K562 (cell line): ENCODE results near the gene ADAMTS20. TPM values are rescaled to one million over a fixed set of nuclear protein-coding genes. Genes with fewer than 3 reads are reported as not detected.

ENCODE experiments used
- ATAC-seq: fragments of 200-7000 bp; cut with Tn5 transposase; 3 replicates; pipeline ENCODE4 v1.9.1; 2020; ENCODE audit warnings: moderate library complexity
- BruUV-seq: library from RNA; stranded (reverse); fragments of 400-500 nt; replicated peaks from 2 replicates; lab custom pipeline; 2021; lab: Mats Ljungman, UMichigan
- CTCF ChIA-PET: fragments of 300-600 bp; formaldehyde crosslinking; extraction: SDS; loops from one replicate; lab custom pipeline; 2021; ENCODE audit warnings: low intra/inter-chr PET ratio; lab: Yijun Ruan, JAX
- POLR2A ChIA-PET: fragments of 300-600, 350-650 bp; sonication (Branson Sonifier 250); formaldehyde crosslinking; extraction: SDS; loops from one replicate; lab custom pipeline; 2021; ENCODE audit warnings: antibody characterized with exemption, inconsistent platforms; lab: Yijun Ruan, JAX
- DNase-seq, 4 experiments: peaks; one replicate each; pipeline versions ENCODE4 v3.0.0 to v3.0.0-alpha.2; 2011 to 2018; ENCODE audit warnings: low spot score in 3 of 4, mixed read lengths in 3 of 4; ENCODE audit errors: extremely low read depth in 1 of 4
- FAIRE-seq: peaks from 2 replicates; lab custom pipeline; 2011; peaks lifted over from hg19 to GRCh38; lab: Jason Lieb, UNC
- H2AFZ ChIP-seq: 2 replicates; pipeline ENCODE4 v1.6.0; 2011; ENCODE audit warnings: low read depth, low read length, control low read depth, inconsistent platforms
- H3K27ac ChIP-seq: fragments of 200-600 bp; 3 replicates; pipeline ENCODE4 v1.8.0; 2011; ENCODE audit warnings: low read depth, mild to moderate bottlenecking, control low read depth, inconsistent platforms, low read length, moderate library complexity, mixed read lengths; ENCODE audit errors: extremely low read depth
- H3K27me3 ChIP-seq, 2 experiments: fragments of 300-600 bp in 1 of 2; 2 replicates in 1 of 2; 3 replicates in 1 of 2; pipeline versions ENCODE4 v1.6.0 to v1.8.0; 2011; ENCODE audit warnings: inconsistent platforms in 2 of 2, low read length in 2 of 2, mild to moderate bottlenecking in 1 of 2, mixed read lengths in 1 of 2, moderate library complexity in 1 of 2; ENCODE audit not compliant: control insufficient read depth in 2 of 2, insufficient read depth in 2 of 2
- H3K36me3 ChIP-seq: fragments of 300-600 bp; 3 replicates; pipeline ENCODE4 v1.8.0; 2011; ENCODE audit warnings: mild to moderate bottlenecking, low read length, inconsistent platforms; ENCODE audit not compliant: control insufficient read depth, insufficient read depth
- H3K4me1 ChIP-seq, 2 experiments: fragments of 200-600 bp in 1 of 2; replicated peaks in 1 of 2; 2 replicates in 1 of 2; 3 replicates in 1 of 2; pipeline versions ENCODE4 v1.5.1 to v1.8.0; 2011; ENCODE audit warnings: inconsistent platforms in 2 of 2, low read length in 2 of 2, mild to moderate bottlenecking in 1 of 2, mixed read lengths in 1 of 2, moderate library complexity in 1 of 2; ENCODE audit not compliant: control insufficient read depth in 2 of 2, insufficient read depth in 2 of 2
- H3K4me2 ChIP-seq: 2 replicates; pipeline ENCODE4 v1.6.1; 2011; ENCODE audit warnings: low read length, control low read depth, inconsistent platforms, mixed read lengths; ENCODE audit not compliant: insufficient read depth
- H3K4me3 ChIP-seq: fragments of 200-600 bp; sonication (generic), shearing (Covaris generic); 2 replicates; pipeline ENCODE4 v1.5.1; 2016; ENCODE audit warnings: control low read depth, inconsistent platforms
- H3K79me2 ChIP-seq: fragments of 200-600 bp; 3 replicates; pipeline ENCODE4 v1.8.0; 2011; ENCODE audit warnings: low read length, inconsistent platforms; ENCODE audit not compliant: control insufficient read depth, insufficient read depth
- H3K9ac ChIP-seq, 2 experiments: 2 replicates each; pipeline versions ENCODE4 v1.6.0 to v1.6.1; 2011; ENCODE audit warnings: low read depth in 2 of 2, low read length in 2 of 2, control low read depth in 1 of 2, inconsistent platforms in 1 of 2, mild to moderate bottlenecking in 1 of 2, mixed read lengths in 1 of 2; ENCODE audit not compliant: insufficient read depth in 1 of 2
- H3K9me1 ChIP-seq: one replicate; pipeline ENCODE4 v1.6.0; 2011; ENCODE audit warnings: inconsistent platforms, mild to moderate bottlenecking, low read length, moderate library complexity; ENCODE audit not compliant: control insufficient read depth, insufficient read depth
- H3K9me3 ChIP-seq: replicated peaks from 2 replicates; pipeline ENCODE4 v1.5.1; 2011; ENCODE audit warnings: low read depth, low read length, inconsistent platforms; ENCODE audit not compliant: control insufficient read depth, insufficient read depth
- H4K20me1 ChIP-seq: replicated peaks from 2 replicates; pipeline ENCODE4 v1.6.1; 2011; ENCODE audit warnings: low read length, inconsistent platforms, mixed read lengths; ENCODE audit not compliant: control insufficient read depth, insufficient read depth
- ADNP ChIP-seq: fragments of 200-800 bp; sonication (Bioruptor generic); IDR thresholded peaks from 2 replicates; pipeline ENCODE4 v1.6.1; 2016; ENCODE audit warnings: missing genetic modification characterization, missing compliant biosample characterization
- BCOR ChIP-seq: fragments of 450-650 bp; IDR thresholded peaks from 2 replicates; pipeline ENCODE4 v1.6.1; 2016
- EP300 ChIP-seq: IDR thresholded peaks from 2 replicates; pipeline ENCODE4 v1.6.1; 2012; ENCODE audit warnings: low read length, improper control_type of control experiment
- ERF ChIP-seq: fragments of 450-650 bp; formaldehyde crosslinking; IDR thresholded peaks from 2 replicates; pipeline ENCODE4 v1.4.0; 2020; ENCODE audit warnings: mild to moderate bottlenecking, mixed read lengths
- HIVEP1 ChIP-seq: fragments of 250-450 bp; sonication (Bioruptor Pico); IDR thresholded peaks from 2 replicates; pipeline ENCODE4 v1.4.0; 2020; ENCODE audit warnings: mild to moderate bottlenecking
- IRF1 ChIP-seq: sonication (generic); formaldehyde crosslinking; IDR thresholded peaks from 2 replicates; pipeline ENCODE4 v1.8.0; 2022; ENCODE audit warnings: missing genetic modification reagents, mild to moderate bottlenecking, borderline replicate concordance
- NCOA1 ChIP-seq: fragments of 450-650 bp; IDR thresholded peaks from 2 replicates; pipeline ENCODE4 v1.6.1; 2016; ENCODE audit warnings: low read depth
- NFXL1 ChIP-seq: fragments of 450-650 bp; formaldehyde crosslinking; IDR thresholded peaks from 2 replicates; pipeline ENCODE4 v1.4.0; 2021; ENCODE audit warnings: mild to moderate bottlenecking
- PHB ChIP-seq: fragments of 250-450 bp; sonication (Bioruptor Pico); IDR thresholded peaks from 2 replicates; pipeline ENCODE4 v1.5.0; 2021
- RB1 ChIP-seq: fragments of 450-650 bp; IDR thresholded peaks from 2 replicates; pipeline ENCODE4 v1.6.1; 2017; ENCODE audit warnings: low read depth, mild to moderate bottlenecking
- SRSF1 ChIP-seq: fragments of 200-400 bp; formaldehyde crosslinking; IDR thresholded peaks from 2 replicates; pipeline ENCODE4 v1.6.1; 2017; ENCODE audit warnings: mild to moderate bottlenecking, low read depth, low read length, moderate library complexity
- ZBTB1 ChIP-seq: sonication (generic); formaldehyde crosslinking; IDR thresholded peaks from 2 replicates; pipeline ENCODE4 v1.8.1; 2023; ENCODE audit warnings: missing genetic modification reagents, low read depth, mild to moderate bottlenecking, borderline replicate concordance
- ZNF408 ChIP-seq: fragments of 250-450 bp; sonication (Bioruptor Pico); IDR thresholded peaks from 2 replicates; pipeline ENCODE4 v1.4.0; 2020; ENCODE audit warnings: low read depth, mild to moderate bottlenecking, moderate library complexity
- ZNF444 ChIP-seq: fragments of 250-450 bp; sonication (Bioruptor Pico); IDR thresholded peaks from 2 replicates; pipeline ENCODE4 v1.4.0; 2020; ENCODE audit warnings: mild to moderate bottlenecking, moderate library complexity
- in situ Hi-C: fragments of 300-500 bp; cut with MboI; formaldehyde crosslinking; loops from 4 replicates; pipeline ENCODE4 v1.15.0; 2018; ENCODE audit warnings: inconsistent platforms, mixed read lengths
- intact Hi-C: fragments of 100-400 bp; cut with micrococcal nuclease; formaldehyde crosslinking; loops from 2 replicates; pipeline ENCODE4 v1.14.2; 2022
- polyA plus RNA-seq, 8 experiments: library from polyadenylated mRNA; depleted of rRNA in 4 of 8; stranded (reverse) in 5 of 8; unstranded in 3 of 8; fragments of >200 nt; fragmentation: Nextera tagmentation in 2 of 8; fragmentation: Illumina TruSeq in 1 of 8; extraction: Ambion mirVana in 2 of 8; extraction: Trizol in 1 of 8; gene quantifications; 2 replicates each; pipeline versions ENCODE4 v1.2.1 to v1.2.3, GENCODE V29; 2011 to 2014; ENCODE audit warnings: inconsistent platforms in 1 of 8, missing spikeins in 1 of 8
- total RNA-seq, 7 experiments: library from RNA; depleted of rRNA in 6 of 7; stranded (reverse); fragments of >200 nt in 6 of 7; fragmentation: Illumina TruSeq in 2 of 7; extraction: Trizol in 2 of 7; gene quantifications; 2 replicates each; pipeline versions ENCODE4 v1.2.1 to v1.2.3, GENCODE V29; 2011 to 2021; ENCODE audit warnings: low replicate concordance in 1 of 7
- TF ChIP-seq, protein P1 (sequence below): sonication (generic); formaldehyde crosslinking; IDR thresholded peaks from 2 replicates; pipeline ENCODE4 v1.8.0; 2022; ENCODE audit warnings: mild to moderate bottlenecking, missing genetic modification reagents

The ADAMTS20 gene
- total and polyA plus RNA-seq, 9 of the 15 experiments (the other 6 are each of a cell fraction or from before 2014, with no cell fraction given): 0.01 to 0.84 (median 0.07) TPM; not detected in 2

- TF ChIP-seq, protein P1, sequence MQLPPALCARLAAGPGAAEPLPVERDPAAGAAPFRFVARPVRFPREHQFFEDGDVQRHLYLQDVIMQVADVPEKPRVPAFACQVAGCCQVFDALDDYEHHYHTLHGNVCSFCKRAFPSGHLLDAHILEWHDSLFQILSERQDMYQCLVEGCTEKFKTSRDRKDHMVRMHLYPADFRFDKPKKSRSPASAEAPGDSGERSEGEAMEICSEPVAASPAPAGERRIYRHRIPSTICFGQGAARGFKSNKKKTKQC (CRISPR knock-in tag): no peak
- no peak for TF ChIP-seq RB1
- no peak for TF ChIP-seq NCOA1
- TF ChIP-seq ZNF444 (CRISPR knock-in tag): no peak
- TF ChIP-seq ZBTB1 (CRISPR knock-in tag): no peak
- no peak for TF ChIP-seq ZNF408
- TF ChIP-seq IRF1 (CRISPR knock-in tag): no peak
- TF ChIP-seq SRSF1: no peak
- no peak for TF ChIP-seq PHB (CRISPR knock-in tag)
- TF ChIP-seq HIVEP1 (CRISPR knock-in tag): no peak
- TF ChIP-seq NFXL1 (CRISPR knock-in tag): no peak
- no peak for TF ChIP-seq ERF (CRISPR knock-in tag)
- no peak for TF ChIP-seq BCOR
- no peak for TF ChIP-seq EP300
- TF ChIP-seq ADNP (tag): no peak
- ATAC-seq (no peak), DNase-seq (no peak), FAIRE-seq (no peak)
- Histone ChIP-seq H4K20me1 (no peaks in the 10 kb centered on the region), H3K27ac (no peak overlapping the region), H3K79me2 (no peaks in the 10 kb centered on the region), H3K9ac (no peak overlapping the region), H3K9me3 (no peaks in the 10 kb centered on the region), H3K9me1 (no peaks in the 10 kb centered on the region), H3K4me1 (no peaks in the 10 kb centered on the region), H3K4me2 (no peak overlapping the region), H3K4me3 (no peak overlapping the region), H3K27me3 (no peaks in the 10 kb centered on the region), H2AFZ (no peak overlapping the region), H3K36me3 (no peaks in the 10 kb centered on the region)
- intact Hi-C loops: no loop called here
- in situ Hi-C loops: no loop called here
- POLR2A ChIA-PET: no interaction called here
- BruUV-seq: no TSS peak
- CTCF ChIA-PET: no interaction called here
Measured at GRCh38 chr12:43416981-43417380, 135.0 kb downstream of the ADAMTS20 start.
